ENCODE measurements around the gene GRN. TPM values are rescaled to one million over a fixed set of nuclear protein-coding genes. Genes with fewer than 3 reads are reported as not detected.
"Not testable (repeated sequence)": the region's sequence is repeated elsewhere in the genome, so short reads cannot be mapped to it uniquely, and the experiment has no call there.

Gene GRN
- total and polyA plus RNA-seq, 2 of the 13 experiments (the other 11 are each of a cell fraction or from before 2014, with no cell fraction given) = 86.6 to 143 TPM

DNA sequence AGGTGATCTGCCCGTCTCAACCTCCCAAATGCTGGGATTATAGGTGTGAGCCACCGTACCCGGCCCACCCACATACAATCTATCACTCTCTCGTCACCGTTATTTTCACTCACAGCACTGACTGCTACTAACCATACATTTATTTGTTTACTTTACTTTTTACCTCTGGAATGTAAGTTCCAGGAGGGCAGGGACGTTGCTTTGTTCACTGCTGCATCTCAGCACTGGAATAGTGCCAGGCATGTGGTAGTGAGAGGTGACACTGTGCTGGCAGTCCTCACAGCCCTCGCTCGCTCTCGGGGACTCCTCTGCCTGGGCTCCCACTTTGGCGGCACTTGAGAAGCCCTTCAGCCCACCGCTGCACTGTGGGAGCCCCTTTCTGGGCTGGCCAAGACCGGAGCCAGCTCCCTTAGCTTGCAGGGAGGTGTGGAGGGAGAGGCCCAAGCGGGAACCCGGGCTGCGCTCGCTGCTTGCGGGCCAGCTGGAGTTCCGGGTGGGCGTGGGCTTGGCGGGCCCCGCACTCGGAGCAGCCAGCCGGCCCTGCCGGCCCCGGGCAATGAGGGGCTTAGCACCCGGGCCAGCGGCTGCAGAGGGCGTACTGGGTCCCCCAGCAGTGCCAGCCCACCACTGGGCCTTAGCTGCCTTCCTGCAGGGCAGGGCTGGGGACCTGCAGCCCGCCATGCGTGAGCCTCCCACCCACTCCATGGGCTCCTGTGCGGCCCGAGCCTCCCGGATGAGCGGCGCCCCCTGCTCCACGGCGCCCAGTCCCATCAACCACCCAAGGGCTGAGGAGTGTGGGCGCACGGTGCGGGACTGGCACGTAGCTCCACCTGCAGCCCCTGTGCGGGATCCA, 23.5 kb downstream of the GRN start (continued):
- TF ChIP-seq ZNF724P (CRISPR knock-in tag; IDR thresholded peaks at IDR 0.05; ENCODE audit: borderline replicate concordance) (0 out of 2 replicates have a peak, but pooled peaks have one; percentile 52), ZNF501 (CRISPR knock-in tag; IDR thresholded peaks at IDR 0.05) (0 out of 2 replicates have a peak, but pooled peaks have one; percentile 21), SALL1 (CRISPR knock-in tag; IDR thresholded peaks at IDR 0.05) (0 out of 2 replicates have a peak, but pooled peaks have one; percentile 19), ZNF451 (CRISPR knock-in tag; IDR thresholded peaks at IDR 0.05) (0 out of 2 replicates have a peak, but pooled peaks have one; percentile 22), NFKB2 (CRISPR knock-in tag; IDR thresholded peaks at IDR 0.05; ENCODE audit: borderline replicate concordance) (0 out of 2 replicates have a peak, but pooled peaks have one; percentile 53), TEAD3 (CRISPR knock-in tag; optimal IDR thresholded peaks at IDR 0.05; ENCODE audit: borderline replicate concordance) (peak; percentile 49)
- TF ChIP-seq, protein P1, sequence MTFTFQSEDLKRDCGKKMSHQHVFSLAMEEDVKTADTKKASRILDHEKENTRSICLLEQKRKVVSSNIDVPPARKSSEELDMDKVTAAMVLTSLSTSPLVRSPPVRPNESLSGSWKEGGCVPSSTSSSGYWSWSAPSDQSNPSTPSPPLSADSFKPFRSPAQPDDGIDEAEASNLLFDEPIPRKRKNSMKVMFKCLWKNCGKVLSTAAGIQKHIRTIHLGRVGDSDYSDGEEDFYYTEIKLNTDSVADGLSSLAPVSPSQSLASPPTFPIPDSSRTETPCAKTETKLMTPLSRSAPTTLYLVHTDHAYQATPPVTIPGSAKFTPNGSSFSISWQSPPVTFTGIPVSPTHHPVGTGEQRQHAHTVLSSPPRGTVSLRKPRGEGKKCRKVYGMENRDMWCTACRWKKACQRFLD (CRISPR knock-in tag; IDR thresholded peaks at IDR 0.05; ENCODE audit: borderline replicate concordance) = 0 out of 2 replicates have a peak, but pooled peaks have one; percentile 10
- TF ChIP-seq, protein P2, sequence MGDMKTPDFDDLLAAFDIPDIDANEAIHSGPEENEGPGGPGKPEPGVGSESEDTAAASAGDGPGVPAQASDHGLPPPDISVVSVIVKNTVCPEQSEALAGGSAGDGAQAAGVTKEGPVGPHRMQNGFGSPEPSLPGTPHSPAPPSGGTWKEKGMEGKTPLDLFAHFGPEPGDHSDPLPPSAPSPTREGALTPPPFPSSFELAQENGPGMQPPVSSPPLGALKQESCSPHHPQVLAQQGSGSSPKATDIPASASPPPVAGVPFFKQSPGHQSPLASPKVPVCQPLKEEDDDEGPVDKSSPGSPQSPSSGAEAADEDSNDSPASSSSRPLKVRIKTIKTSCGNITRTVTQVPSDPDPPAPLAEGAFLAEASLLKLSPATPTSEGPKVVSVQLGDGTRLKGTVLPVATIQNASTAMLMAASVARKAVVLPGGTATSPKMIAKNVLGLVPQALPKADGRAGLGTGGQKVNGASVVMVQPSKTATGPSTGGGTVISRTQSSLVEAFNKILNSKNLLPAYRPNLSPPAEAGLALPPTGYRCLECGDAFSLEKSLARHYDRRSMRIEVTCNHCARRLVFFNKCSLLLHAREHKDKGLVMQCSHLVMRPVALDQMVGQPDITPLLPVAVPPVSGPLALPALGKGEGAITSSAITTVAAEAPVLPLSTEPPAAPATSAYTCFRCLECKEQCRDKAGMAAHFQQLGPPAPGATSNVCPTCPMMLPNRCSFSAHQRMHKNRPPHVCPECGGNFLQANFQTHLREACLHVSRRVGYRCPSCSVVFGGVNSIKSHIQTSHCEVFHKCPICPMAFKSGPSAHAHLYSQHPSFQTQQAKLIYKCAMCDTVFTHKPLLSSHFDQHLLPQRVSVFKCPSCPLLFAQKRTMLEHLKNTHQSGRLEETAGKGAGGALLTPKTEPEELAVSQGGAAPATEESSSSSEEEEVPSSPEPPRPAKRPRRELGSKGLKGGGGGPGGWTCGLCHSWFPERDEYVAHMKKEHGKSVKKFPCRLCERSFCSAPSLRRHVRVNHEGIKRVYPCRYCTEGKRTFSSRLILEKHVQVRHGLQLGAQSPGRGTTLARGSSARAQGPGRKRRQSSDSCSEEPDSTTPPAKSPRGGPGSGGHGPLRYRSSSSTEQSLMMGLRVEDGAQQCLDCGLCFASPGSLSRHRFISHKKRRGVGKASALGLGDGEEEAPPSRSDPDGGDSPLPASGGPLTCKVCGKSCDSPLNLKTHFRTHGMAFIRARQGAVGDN (CRISPR knock-in tag; IDR thresholded peaks at IDR 0.05) = peak; percentile 53; the same call in 1 of the 2 replicates
- TF ChIP-seq, protein P3, sequence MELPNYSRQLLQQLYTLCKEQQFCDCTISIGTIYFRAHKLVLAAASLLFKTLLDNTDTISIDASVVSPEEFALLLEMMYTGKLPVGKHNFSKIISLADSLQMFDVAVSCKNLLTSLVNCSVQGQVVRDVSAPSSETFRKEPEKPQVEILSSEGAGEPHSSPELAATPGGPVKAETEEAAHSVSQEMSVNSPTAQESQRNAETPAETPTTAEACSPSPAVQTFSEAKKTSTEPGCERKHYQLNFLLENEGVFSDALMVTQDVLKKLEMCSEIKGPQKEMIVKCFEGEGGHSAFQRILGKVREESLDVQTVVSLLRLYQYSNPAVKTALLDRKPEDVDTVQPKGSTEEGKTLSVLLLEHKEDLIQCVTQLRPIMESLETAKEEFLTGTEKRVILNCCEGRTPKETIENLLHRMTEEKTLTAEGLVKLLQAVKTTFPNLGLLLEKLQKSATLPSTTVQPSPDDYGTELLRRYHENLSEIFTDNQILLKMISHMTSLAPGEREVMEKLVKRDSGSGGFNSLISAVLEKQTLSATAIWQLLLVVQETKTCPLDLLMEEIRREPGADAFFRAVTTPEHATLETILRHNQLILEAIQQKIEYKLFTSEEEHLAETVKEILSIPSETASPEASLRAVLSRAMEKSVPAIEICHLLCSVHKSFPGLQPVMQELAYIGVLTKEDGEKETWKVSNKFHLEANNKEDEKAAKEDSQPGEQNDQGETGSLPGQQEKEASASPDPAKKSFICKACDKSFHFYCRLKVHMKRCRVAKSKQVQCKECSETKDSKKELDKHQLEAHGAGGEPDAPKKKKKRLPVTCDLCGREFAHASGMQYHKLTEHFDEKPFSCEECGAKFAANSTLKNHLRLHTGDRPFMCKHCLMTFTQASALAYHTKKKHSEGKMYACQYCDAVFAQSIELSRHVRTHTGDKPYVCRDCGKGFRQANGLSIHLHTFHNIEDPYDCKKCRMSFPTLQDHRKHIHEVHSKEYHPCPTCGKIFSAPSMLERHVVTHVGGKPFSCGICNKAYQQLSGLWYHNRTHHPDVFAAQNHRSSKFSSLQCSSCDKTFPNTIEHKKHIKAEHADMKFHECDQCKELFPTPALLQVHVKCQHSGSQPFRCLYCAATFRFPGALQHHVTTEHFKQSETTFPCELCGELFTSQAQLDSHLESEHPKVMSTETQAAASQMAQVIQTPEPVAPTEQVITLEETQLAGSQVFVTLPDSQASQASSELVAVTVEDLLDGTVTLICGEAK (IDR thresholded peaks at IDR 0.05) = not testable (repeated sequence)
- TF ChIP-seq, protein P3 (CRISPR knock-in tag; IDR thresholded peaks at IDR 0.05) = 0 out of 2 replicates have a peak, but pooled peaks have one; percentile 15
